GM06990 (cell line): Measurements from ENCODE around the gene IPO5.

ENCODE experiments used
- DNase-seq: peaks from one replicate; pipeline ENCODE4 v3.0.0-alpha.2; 2011; ENCODE audit not compliant: insufficient read length; ENCODE audit errors: extremely low read depth
- H3K27me3 ChIP-seq: replicated peaks from 2 replicates; pipeline ENCODE4 v1.6.0; 2011; ENCODE audit warnings: low read length; ENCODE audit not compliant: control insufficient read depth, insufficient read depth
- H3K36me3 ChIP-seq: 2 replicates; pipeline ENCODE4 v1.5.1; 2011; ENCODE audit warnings: low read length; ENCODE audit not compliant: control insufficient read depth, insufficient read depth
- H3K4me3 ChIP-seq: replicated peaks from 2 replicates; pipeline ENCODE4 v1.5.1; 2011; ENCODE audit warnings: low read depth, mild to moderate bottlenecking, control low read depth, low read length
- TF ChIP-seq, protein P1 (sequence below): IDR thresholded peaks from 2 replicates; pipeline ENCODE4 v1.5.1; 2011; ENCODE audit warnings: low read length, control low read depth, mild to moderate bottlenecking, inconsistent platforms; ENCODE audit not compliant: insufficient read depth, poor library complexity, severe bottlenecking

The IPO5 gene

DNA sequence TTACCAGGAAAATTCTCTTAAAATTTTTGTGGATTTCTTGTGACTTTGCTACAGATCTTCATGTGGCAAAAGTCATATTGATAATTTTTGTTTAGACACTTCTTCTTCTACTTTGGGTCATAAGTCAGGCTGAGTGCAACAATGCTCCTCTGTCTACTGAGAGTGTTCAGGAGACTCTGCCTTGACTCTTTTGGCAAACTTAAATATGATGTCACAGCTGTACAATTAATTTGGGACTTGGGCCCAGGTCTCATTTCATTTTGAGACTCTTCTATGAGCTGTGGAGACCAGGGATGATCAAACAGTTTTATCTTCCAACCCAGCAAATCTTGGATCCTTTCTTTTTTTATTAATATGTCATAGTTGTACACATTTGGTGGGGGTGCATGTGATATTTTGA lies 19.7 kb upstream of the IPO5 start:
- Histone ChIP-seq H3K36me3 (no peaks in the 10 kb centered on the region), H3K27me3 (no peaks in the 10 kb centered on the region), H3K4me3 (no peak overlapping the region)
- DNase-seq: no peak
- TF ChIP-seq, protein P1, sequence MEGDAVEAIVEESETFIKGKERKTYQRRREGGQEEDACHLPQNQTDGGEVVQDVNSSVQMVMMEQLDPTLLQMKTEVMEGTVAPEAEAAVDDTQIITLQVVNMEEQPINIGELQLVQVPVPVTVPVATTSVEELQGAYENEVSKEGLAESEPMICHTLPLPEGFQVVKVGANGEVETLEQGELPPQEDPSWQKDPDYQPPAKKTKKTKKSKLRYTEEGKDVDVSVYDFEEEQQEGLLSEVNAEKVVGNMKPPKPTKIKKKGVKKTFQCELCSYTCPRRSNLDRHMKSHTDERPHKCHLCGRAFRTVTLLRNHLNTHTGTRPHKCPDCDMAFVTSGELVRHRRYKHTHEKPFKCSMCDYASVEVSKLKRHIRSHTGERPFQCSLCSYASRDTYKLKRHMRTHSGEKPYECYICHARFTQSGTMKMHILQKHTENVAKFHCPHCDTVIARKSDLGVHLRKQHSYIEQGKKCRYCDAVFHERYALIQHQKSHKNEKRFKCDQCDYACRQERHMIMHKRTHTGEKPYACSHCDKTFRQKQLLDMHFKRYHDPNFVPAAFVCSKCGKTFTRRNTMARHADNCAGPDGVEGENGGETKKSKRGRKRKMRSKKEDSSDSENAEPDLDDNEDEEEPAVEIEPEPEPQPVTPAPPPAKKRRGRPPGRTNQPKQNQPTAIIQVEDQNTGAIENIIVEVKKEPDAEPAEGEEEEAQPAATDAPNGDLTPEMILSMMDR: no peak

DNA sequence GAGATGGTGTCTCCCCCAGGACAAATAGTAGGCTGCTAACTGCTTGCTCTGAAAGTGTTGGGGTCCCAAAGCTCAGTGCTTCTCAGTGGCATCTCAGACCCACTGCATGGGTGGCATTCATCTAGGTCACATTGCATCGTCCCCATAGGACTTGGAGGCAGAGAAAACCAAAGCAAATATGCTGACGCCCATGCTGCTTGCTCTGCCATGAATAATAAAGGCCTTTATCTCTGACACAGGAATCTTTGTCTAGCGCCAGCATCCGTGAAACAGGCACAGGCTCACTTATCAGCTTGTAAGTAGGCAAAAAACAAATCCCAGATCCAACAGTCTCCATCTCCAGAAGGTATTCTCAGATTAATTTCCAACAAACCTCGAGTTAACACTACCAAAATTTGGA lies 18.9 kb upstream of the IPO5 start:
- H3K4me3 ChIP-seq: no peak overlapping the region
- H3K36me3 ChIP-seq: no peaks in the 10 kb centered on the region
- H3K27me3 ChIP-seq: no peaks in the 10 kb centered on the region
- DNase-seq: no peak
- TF ChIP-seq, protein P1: no peak

DNA sequence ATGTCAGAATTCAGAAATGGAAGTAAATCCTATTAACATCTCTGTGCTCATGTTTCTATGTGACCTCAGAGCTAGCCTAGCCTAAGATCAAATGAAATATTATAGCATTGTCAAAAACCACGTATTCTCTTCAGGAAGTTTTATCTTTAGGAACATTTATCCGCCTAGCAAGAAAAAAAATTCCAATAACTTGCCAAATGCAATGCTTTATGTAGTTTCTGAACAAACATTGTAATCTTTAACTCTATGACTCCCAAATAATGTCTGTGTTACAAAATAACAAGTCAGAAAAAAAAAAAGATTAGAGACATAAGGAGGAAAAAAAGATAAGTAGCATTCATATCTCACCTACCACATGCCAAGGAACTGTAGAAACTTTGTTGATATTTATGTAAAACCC lies 18.4 kb upstream of the IPO5 start:
- H3K36me3 ChIP-seq: no peaks in the 10 kb centered on the region
- H3K4me3 ChIP-seq: no peak overlapping the region
- TF ChIP-seq, protein P1: no peak
- H3K27me3 ChIP-seq: no peaks in the 10 kb centered on the region
- DNase-seq: no peak

DNA sequence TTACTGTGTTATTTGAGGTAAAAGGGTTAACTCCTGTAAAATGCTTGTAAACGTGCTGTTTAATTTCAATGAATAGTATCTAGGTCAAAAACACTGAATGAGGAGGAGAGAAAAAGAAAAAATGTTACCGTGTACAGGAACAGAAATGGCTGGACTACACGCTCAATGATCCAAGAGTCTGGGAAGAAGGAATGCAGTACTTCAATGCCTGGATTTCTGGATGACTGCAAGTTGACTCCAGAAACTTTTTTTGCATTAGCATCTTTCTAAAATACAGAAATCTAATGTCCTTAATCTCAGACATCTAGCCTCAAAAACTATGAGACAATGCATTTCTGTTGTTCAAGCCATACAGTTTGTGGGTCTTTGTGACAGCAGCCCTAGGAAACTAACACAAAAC lies 17.4 kb upstream of the IPO5 start:
- Histone ChIP-seq H3K27me3 (no peaks in the 10 kb centered on the region), H3K4me3 (no peak overlapping the region), H3K36me3 (no peaks in the 10 kb centered on the region)
- DNase-seq: no peak
- TF ChIP-seq, protein P1: no peak

DNA sequence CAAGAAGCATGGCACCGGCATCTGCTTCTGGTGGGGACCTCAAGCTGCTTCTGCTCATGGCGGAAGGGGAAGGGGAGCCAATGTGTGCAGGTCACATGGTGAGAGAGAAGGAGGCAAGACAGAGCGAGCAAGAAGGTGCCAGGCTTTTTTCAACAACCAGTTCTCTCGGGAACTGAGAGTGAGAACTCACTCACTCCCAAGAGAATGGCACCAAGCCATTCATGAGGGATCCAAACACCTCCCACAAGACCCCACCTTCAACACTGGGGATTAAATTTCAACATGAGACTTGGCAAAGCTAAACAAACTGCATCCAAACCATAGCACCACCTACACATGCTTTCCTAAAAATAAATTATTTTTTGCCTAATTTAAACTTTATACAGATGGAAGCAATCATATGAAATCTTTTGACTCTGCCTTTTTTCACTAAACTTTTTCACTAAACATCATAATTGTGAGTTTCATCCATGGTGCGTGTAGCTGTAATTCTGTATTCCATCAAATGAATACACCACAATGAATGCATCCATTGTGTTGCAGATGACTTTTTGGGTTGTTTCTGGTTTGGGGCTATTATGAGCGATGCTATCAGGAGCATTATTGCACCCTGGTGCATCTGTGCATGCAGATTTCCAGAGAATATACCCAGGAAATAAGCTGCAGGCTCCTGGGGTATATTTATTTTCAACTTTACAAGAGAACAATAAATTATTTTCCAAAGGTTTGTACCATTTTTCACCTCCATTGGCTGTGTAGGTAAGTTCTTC lies 14.6 kb upstream of the IPO5 start:
- no peak overlapping the region for H3K4me3 ChIP-seq
- no peaks in the 10 kb centered on the region for H3K36me3 ChIP-seq
- H3K27me3 ChIP-seq: no peaks in the 10 kb centered on the region
- DNase-seq: no peak
- TF ChIP-seq, protein P1: no peak
